DOHH2 (cell line): ENCODE measurements around the gene SFT2D2.

Experiments used
- H3F3A ChIP-seq: fragments of 200-600 bp; sonication (generic), shearing (Covaris generic); 2 replicates; pipeline ENCODE4 v1.6.0; 2016; ENCODE audit warnings: antibody characterized with exemption, mild to moderate bottlenecking; ENCODE audit not compliant: control insufficient read depth, insufficient read depth
- H3K27ac ChIP-seq: fragments of 200-600 bp; sonication (generic); 2 replicates; pipeline ENCODE4 v1.5.1; 2014; ENCODE audit warnings: low read depth, mild to moderate bottlenecking, low read length, moderate library complexity
- H3K27me3 ChIP-seq: fragments of 200-600 bp; sonication (generic); 2 replicates; pipeline ENCODE4 v1.6.1; 2014; ENCODE audit warnings: mild to moderate bottlenecking, low read length, mixed read lengths; ENCODE audit not compliant: control insufficient read depth
- H3K36me3 ChIP-seq: fragments of 200-600 bp; sonication (generic); 2 replicates; pipeline ENCODE4 v1.6.1; 2014; ENCODE audit warnings: mild to moderate bottlenecking, low read length, moderate library complexity, mixed read lengths; ENCODE audit not compliant: control insufficient read depth
- H3K4me1 ChIP-seq: fragments of 200-600 bp; sonication (generic); 2 replicates; pipeline ENCODE4 v1.6.1; 2014; ENCODE audit warnings: mild to moderate bottlenecking, low read length, mixed read lengths; ENCODE audit not compliant: control insufficient read depth
- H3K4me2 ChIP-seq: fragments of 200-600 bp; sonication (generic); 2 replicates; pipeline ENCODE4 v1.6.0; 2014; ENCODE audit warnings: mild to moderate bottlenecking, low read length, moderate library complexity
- H3K4me3 ChIP-seq: fragments of 200-600 bp; sonication (generic); 2 replicates; pipeline ENCODE4 v1.5.1; 2014; ENCODE audit warnings: mild to moderate bottlenecking, low read length, mixed read lengths
- H3K79me2 ChIP-seq: fragments of 200-600 bp; sonication (generic); 2 replicates; pipeline ENCODE4 v1.6.1; 2014; ENCODE audit warnings: mild to moderate bottlenecking, low read length, mixed read lengths; ENCODE audit not compliant: control insufficient read depth
- H3K9me2 ChIP-seq: fragments of 200-600 bp; sonication (generic); replicated peaks from 2 replicates; pipeline ENCODE4 v1.6.1; 2014; ENCODE audit warnings: mild to moderate bottlenecking, low read length, mixed read lengths; ENCODE audit not compliant: control insufficient read depth
- H3K9me3 ChIP-seq: fragments of 200-600 bp; sonication (generic); 2 replicates; pipeline ENCODE4 v1.6.1; 2014; ENCODE audit warnings: antibody characterized with exemption, low read length, mixed read lengths; ENCODE audit not compliant: control insufficient read depth, insufficient read depth
- H4K20me1 ChIP-seq: fragments of 200-600 bp; sonication (generic); 2 replicates; pipeline ENCODE4 v1.6.0; 2014; ENCODE audit warnings: low read depth, mild to moderate bottlenecking, antibody characterized with exemption, low read length, moderate library complexity; ENCODE audit not compliant: control insufficient read depth, insufficient read depth
- EZH2phosphoT487 ChIP-seq: fragments of 200-600 bp; sonication (generic); IDR thresholded peaks from 2 replicates; pipeline ENCODE4 v1.6.1; 2017; ENCODE audit warnings: borderline replicate concordance, mild to moderate bottlenecking, antibody characterized with exemption, low read length, moderate library complexity, mixed read lengths
- TF ChIP-seq, protein P1 (sequence below): fragments of 200-600 bp; sonication (generic); IDR thresholded peaks from one replicate; pipeline ENCODE4 v1.5.1; 2014; ENCODE audit warnings: antibody characterized with exemption, mild to moderate bottlenecking, low read depth, low read length; ENCODE audit not compliant: poor library complexity, severe bottlenecking

SFT2D2 gene

DNA sequence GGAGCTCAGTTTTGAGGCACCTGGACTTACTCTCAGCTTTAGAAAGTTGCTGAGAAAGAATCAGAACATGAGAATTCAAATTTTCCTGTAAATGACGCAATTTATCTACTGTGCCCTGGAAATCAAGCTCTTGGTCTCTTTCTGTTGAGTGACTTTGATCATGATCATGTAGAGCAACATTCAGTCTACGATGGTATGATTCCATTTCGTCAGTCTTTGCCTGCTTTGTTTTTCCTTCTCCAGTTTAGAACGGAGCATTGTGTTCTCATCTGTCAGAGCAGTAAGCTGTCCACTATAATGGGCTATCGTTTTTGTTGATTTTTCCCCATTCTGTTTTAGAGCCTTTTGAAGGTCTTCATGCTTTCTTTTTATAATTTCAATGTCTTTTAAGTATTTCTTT lies 20.7 kb downstream of the SFT2D2 start:
- no peak overlapping the region for H3K4me3 ChIP-seq
- peaks cover 48% of the 10 kb centered on the region for H3K79me2 ChIP-seq
- no peak overlapping the region for H3K27ac ChIP-seq
- H3K9me3 ChIP-seq, result no peaks in the 10 kb centered on the region
- no peak for TF ChIP-seq EZH2phosphoT487
- TF ChIP-seq, protein P1, sequence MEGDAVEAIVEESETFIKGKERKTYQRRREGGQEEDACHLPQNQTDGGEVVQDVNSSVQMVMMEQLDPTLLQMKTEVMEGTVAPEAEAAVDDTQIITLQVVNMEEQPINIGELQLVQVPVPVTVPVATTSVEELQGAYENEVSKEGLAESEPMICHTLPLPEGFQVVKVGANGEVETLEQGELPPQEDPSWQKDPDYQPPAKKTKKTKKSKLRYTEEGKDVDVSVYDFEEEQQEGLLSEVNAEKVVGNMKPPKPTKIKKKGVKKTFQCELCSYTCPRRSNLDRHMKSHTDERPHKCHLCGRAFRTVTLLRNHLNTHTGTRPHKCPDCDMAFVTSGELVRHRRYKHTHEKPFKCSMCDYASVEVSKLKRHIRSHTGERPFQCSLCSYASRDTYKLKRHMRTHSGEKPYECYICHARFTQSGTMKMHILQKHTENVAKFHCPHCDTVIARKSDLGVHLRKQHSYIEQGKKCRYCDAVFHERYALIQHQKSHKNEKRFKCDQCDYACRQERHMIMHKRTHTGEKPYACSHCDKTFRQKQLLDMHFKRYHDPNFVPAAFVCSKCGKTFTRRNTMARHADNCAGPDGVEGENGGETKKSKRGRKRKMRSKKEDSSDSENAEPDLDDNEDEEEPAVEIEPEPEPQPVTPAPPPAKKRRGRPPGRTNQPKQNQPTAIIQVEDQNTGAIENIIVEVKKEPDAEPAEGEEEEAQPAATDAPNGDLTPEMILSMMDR, result no peak
- no peaks in the 10 kb centered on the region for H3F3A ChIP-seq
- no peak overlapping the region for H3K4me2 ChIP-seq
- H4K20me1 ChIP-seq, result no peaks in the 10 kb centered on the region
- no peaks in the 10 kb centered on the region for H3K9me2 ChIP-seq
- H3K4me1 ChIP-seq, result no peaks in the 10 kb centered on the region
- peaks cover 74% of the 10 kb centered on the region for H3K36me3 ChIP-seq
- no peaks in the 10 kb centered on the region for H3K27me3 ChIP-seq

DNA sequence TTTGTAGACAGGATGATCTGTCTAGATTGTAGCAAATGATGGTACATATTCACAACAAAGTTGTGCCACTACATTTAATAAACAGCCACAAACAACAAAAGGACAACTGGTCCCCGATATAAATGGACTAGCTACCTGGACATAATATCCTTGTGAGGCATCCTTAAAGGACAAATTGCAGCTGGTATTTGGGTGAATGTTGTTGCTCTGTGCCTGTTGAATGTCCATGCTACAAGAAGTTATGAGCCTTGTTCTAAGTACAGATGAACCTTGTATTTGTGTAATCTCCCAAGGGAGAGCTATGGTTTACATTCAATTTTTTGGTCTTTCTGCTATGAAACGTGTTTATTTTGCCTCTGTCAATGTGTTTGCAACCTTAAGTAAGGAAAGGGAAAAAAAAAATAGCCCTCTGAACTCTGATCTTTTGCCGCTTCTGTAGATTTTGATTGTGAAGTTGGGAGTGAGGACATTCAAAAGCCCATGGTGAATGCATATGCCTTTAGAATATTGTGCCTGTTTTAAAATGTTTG lies 26.5 kb downstream of the SFT2D2 start:
- Histone ChIP-seq H3K79me2 (peaks cover 33% of the 10 kb centered on the region), H3K9me2 (no peaks in the 10 kb centered on the region)

DNA sequence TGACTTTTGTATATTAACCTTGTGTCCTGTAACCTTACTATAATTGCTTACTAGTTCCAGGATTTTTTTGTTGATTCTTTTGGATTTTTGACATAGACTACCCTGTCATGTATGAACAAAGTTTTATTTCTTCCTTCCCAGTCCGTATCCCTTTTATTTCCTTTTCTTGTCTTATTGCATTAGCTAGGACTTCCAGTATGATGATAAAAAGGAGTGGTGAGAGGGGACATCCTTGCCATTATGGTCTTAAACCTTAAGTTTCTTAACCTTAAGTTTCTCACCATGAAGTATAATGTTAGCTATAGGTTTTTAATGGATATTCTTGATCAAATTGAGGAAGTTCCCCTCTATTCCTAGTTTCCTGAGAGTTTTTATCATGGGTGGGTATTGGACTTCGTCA lies 30.4 kb downstream of the SFT2D2 start:
- peaks cover 6% of the 10 kb centered on the region; the same call in 1 of the 2 replicates for H3K9me3 ChIP-seq
- H4K20me1 ChIP-seq, result no peaks in the 10 kb centered on the region
- H3K27ac ChIP-seq, result no peak overlapping the region
- no peaks in the 10 kb centered on the region for H3K27me3 ChIP-seq
- peaks cover 6% of the 10 kb centered on the region; the same call in 1 of the 2 replicates for H3K79me2 ChIP-seq
- H3F3A ChIP-seq, result no peaks in the 10 kb centered on the region
- H3K9me2 ChIP-seq, result no peaks in the 10 kb centered on the region
- H3K4me1 ChIP-seq, result no peaks in the 10 kb centered on the region
- H3K36me3 ChIP-seq, result peaks cover 19% of the 10 kb centered on the region
- H3K4me3 ChIP-seq, result no peak overlapping the region
- no peak overlapping the region for H3K4me2 ChIP-seq
- no peak for TF ChIP-seq EZH2phosphoT487

More for the DNA sequence above, 26.5 kb downstream of the SFT2D2 start:
- no peak overlapping the region for H3K27ac ChIP-seq
- H3F3A ChIP-seq, result no peaks in the 10 kb centered on the region
- H3K4me1 ChIP-seq, result no peaks in the 10 kb centered on the region
- H4K20me1 ChIP-seq, result no peaks in the 10 kb centered on the region
- TF ChIP-seq, protein P1, result no peak
- no peak for TF ChIP-seq EZH2phosphoT487
- H3K9me3 ChIP-seq, result peaks cover 6% of the 10 kb centered on the region; the same call in 1 of the 2 replicates
- no peaks in the 10 kb centered on the region for H3K27me3 ChIP-seq
- no peak overlapping the region for H3K4me3 ChIP-seq
- peaks cover 40% of the 10 kb centered on the region for H3K36me3 ChIP-seq
- no peak overlapping the region for H3K4me2 ChIP-seq

DNA sequence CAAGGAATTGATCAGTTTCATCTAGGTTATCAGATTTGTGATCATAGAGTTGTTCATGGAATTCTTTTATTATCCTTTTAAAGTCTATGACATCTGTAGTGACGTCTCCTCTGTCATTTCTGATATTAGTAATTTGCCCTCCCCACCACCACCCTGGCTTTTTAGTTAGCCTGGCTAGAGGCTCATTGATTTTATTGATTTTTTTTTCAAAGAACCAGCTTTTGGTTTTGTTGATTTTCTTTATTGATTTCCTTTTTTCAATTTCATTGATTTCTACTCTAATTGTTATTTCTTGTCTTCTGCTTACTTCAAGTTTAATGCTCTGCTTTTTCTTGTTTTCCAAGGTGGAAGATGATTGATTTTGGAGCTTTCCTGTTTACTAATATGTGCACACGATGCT lies 31.6 kb downstream of the SFT2D2 start:
- H3K4me1 ChIP-seq, result no peaks in the 10 kb centered on the region

More for the DNA sequence above, 31.6 kb downstream of the SFT2D2 start:
- H4K20me1 ChIP-seq, result no peaks in the 10 kb centered on the region
- H3F3A ChIP-seq, result no peaks in the 10 kb centered on the region
- H3K4me3 ChIP-seq, result no peak overlapping the region
- H3K9me2 ChIP-seq, result no peaks in the 10 kb centered on the region
- no peaks in the 10 kb centered on the region for H3K27me3 ChIP-seq
- H3K4me2 ChIP-seq, result no peak overlapping the region
- peaks cover 2% of the 10 kb centered on the region; the same call in 1 of the 2 replicates for H3K79me2 ChIP-seq
- peaks cover 14% of the 10 kb centered on the region for H3K36me3 ChIP-seq
- H3K27ac ChIP-seq, result no peak overlapping the region
- peaks cover 6% of the 10 kb centered on the region; the same call in 1 of the 2 replicates for H3K9me3 ChIP-seq
- no peak for TF ChIP-seq EZH2phosphoT487
- TF ChIP-seq, protein P1, result no peak
